ENCODE data around the gene BOD1. TPM values are rescaled to one million over a fixed set of nuclear protein-coding genes. Genes with fewer than 3 reads are reported as not detected.

Gene BOD1
- total RNA-seq, 4 donors from 2014 or later, result 50.8 to 64.4 (median 54.7) TPM

- 73% methylated on average over 2 of the region's 4 CpGs; no CpG with 5 or more reads in 1 of the 2 donors for WGBS, 2 donors (ENCODE audit: low coverage in 1 of 2)
- TF ChIP-seq EP300 (IDR thresholded peaks at IDR 0.05) (no peak), CTCF (IDR thresholded peaks at IDR 0.05) (no peak), POLR2AphosphoS5 (IDR thresholded peaks at IDR 0.05) (no peak), POLR2A (IDR thresholded peaks at IDR 0.05) (no peak)
Observed at GRCh38 chr5:173598686-173599085, 17.8 kb downstream of the BOD1 start.

DNA sequence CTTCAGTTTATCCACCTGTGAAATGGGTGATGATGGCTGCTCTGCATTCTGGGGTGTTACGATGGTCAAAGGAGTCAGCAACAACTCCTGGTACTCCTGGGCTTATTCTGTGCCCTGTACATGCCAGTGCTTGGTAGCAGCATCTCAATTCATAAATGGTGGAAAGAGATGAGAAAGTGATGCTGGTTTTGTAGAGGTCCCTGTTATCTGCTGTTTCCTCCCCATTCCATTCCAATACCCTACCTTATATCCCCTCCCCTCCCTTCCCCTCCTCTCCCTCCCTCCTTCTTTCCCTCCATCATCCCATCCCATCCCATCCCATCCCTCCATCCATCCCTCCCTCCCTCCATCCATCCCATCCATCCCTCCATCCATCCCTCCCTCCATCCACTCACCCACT, 19.1 kb downstream of the BOD1 start:
- peaks cover 0 to 26% of the 10 kb centered on the region in 2 donors for H3K36me3 ChIP-seq
- WGBS, 2 donors (ENCODE audit: low coverage in 1 of 2), result no CpG with 5 or more reads among the region's 1 CpG
- H3K27ac ChIP-seq, result no peak overlapping the region
- no peak for TF ChIP-seq POLR2AphosphoS5 (IDR thresholded peaks at IDR 0.05)
- no peak for TF ChIP-seq POLR2A (IDR thresholded peaks at IDR 0.05)
- TF ChIP-seq CTCF (IDR thresholded peaks at IDR 0.05), result no peak
- no peak for TF ChIP-seq EP300 (IDR thresholded peaks at IDR 0.05)
- no peaks in the 10 kb centered on the region for H3K4me1 ChIP-seq
- peaks cover 0 to 12% (median under 1%) of the 10 kb centered on the region in 3 donors for H3K9me3 ChIP-seq
- no peaks in the 10 kb centered on the region for H3K27me3 ChIP-seq
- no peak overlapping the region for H3K4me3 ChIP-seq
- ATAC-seq, result no peak

More at GRCh38 chr5:173598686-173599085, 17.8 kb downstream of the BOD1 start:
- Histone ChIP-seq H3K27ac (no peak overlapping the region), H3K4me3 (no peak overlapping the region), H3K27me3 (no peaks in the 10 kb centered on the region), H3K9me3 (no peaks in the 10 kb centered on the region), H3K4me1 (no peaks in the 10 kb centered on the region), H3K36me3 (peaks cover 0 to 21% of the 10 kb centered on the region in 2 donors)
- ATAC-seq, result no peak

DNA sequence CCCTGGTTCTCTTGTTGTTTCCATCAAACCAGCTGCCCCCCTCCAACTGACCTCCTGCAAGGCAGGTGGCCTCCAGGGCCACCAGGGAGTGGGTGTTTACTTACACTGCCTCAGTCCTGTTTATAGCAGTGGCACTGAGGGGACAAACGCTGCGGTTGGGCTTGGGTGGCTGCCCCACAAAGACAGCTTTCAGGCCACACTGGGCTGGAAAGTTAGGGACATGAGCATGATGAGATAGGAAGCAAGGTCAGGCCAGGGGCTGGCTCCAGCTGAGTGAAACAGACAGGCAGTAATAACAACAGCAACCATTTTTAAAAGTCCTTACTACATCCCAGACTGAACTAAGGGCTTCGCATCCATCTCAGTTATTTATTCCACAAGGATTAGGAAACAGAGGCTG, 20.6 kb downstream of the BOD1 start:
- Histone ChIP-seq H3K27ac (no peak overlapping the region), H3K36me3 (peaks cover 0 to 27% of the 10 kb centered on the region in 2 donors), H3K9me3 (peaks cover 0 to 19% (median 3%) of the 10 kb centered on the region in 3 donors), H3K27me3 (no peaks in the 10 kb centered on the region), H3K4me3 (no peak overlapping the region), H3K4me1 (no peaks in the 10 kb centered on the region)
- WGBS, 2 donors (ENCODE audit: low coverage in 1 of 2), result 80 to 100% methylated on average over 1 of the region's 3 CpGs
- no peak for ATAC-seq
- no peak for TF ChIP-seq POLR2AphosphoS5 (IDR thresholded peaks at IDR 0.05)

GRCh38 chr5:173594061-173594460, 22.4 kb downstream of the BOD1 start:
- no peak for TF ChIP-seq EP300 (IDR thresholded peaks at IDR 0.05)
- no peak for TF ChIP-seq POLR2AphosphoS5 (IDR thresholded peaks at IDR 0.05)
- TF ChIP-seq POLR2A (IDR thresholded peaks at IDR 0.05), result no peak
- Histone ChIP-seq H3K36me3 (peaks cover 0 to 21% of the 10 kb centered on the region in 2 donors), H3K27ac (no peak overlapping the region), H3K4me1 (peaks cover 0 to 3% (median 0%) of the 10 kb centered on the region in 3 donors), H3K9me3 (peaks cover 0 to 19% (median 3%) of the 10 kb centered on the region in 3 donors), H3K27me3 (no peaks in the 10 kb centered on the region), H3K4me3 (no peak overlapping the region)
- ATAC-seq, result no peak
- 80 to 83% methylated on average over 1 to 3 of the region's 3 CpGs for WGBS, 2 donors (ENCODE audit: low coverage in 1 of 2)

- H3K9me3 ChIP-seq, result peaks cover 0 to 22% (median 3%) of the 10 kb centered on the region in 3 donors
- ATAC-seq, result no peak
- H3K4me1 ChIP-seq, result peaks cover 0 to 3% (median 0%) of the 10 kb centered on the region in 3 donors
- H3K27me3 ChIP-seq, result no peaks in the 10 kb centered on the region
- 52 to 82% methylated on average over 2 of the region's 2 CpGs for WGBS, 2 donors (ENCODE audit: low coverage in 1 of 2)
- H3K4me3 ChIP-seq, result no peak overlapping the region
- H3K36me3 ChIP-seq, result peaks cover 0 to 13% of the 10 kb centered on the region in 2 donors
- no peak overlapping the region for H3K27ac ChIP-seq
- TF ChIP-seq CTCF (IDR thresholded peaks at IDR 0.05) (peak in 1 of 4 experiments; percentile 23), POLR2A (IDR thresholded peaks at IDR 0.05) (no peak), EP300 (IDR thresholded peaks at IDR 0.05) (no peak)
Observed at GRCh38 chr5:173592050-173592669, 24.3 kb downstream of the BOD1 start.

DNA sequence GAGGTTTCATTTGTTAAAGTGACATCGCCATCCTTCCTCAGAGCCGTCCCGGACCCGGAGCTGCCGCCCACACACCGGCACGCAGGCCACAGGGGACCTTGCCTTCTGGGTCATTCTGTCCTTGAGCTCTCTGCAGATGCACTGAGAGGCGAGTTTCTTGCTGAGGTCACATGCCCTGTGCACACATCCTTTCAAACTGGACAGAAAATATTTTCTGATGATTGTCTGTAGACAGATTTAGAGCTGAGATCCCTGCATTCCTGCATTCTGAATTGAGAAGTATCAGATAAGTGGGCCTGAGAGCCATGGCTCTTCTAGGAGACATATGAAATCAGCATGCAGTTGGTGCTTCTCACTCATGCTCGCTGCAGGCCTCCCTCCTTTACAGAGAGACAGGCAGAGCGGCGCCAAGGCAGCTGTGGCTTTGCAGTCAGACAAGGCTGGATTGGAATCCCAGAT, 25.4 kb downstream of the BOD1 start:
- Histone ChIP-seq H3K9me3 (peaks cover 0 to 22% (median 3%) of the 10 kb centered on the region in 3 donors), H3K4me1 (peaks cover 0 to 3% (median 0%) of the 10 kb centered on the region in 3 donors), H3K4me3 (no peak overlapping the region), H3K36me3 (peaks cover 0 to 10% of the 10 kb centered on the region in 2 donors), H3K27me3 (no peaks in the 10 kb centered on the region), H3K27ac (peak overlapping the region in 1 of 4 donors; percentile 5)
- ATAC-seq, result no peak
- 59 to 61% methylated on average over 3 to 4 of the region's 11 CpGs for WGBS, 2 donors (ENCODE audit: low coverage in 1 of 2)
- TF ChIP-seq POLR2AphosphoS5 (IDR thresholded peaks at IDR 0.05) (no peak), EP300 (IDR thresholded peaks at IDR 0.05) (no peak), POLR2A (IDR thresholded peaks at IDR 0.05) (no peak), CTCF (IDR thresholded peaks at IDR 0.05) (no peak)

Measured in gastroesophageal sphincter (tissue), 4 donors.